ENCODE data around the gene DOCK1. TPM values are rescaled to one million over a fixed set of nuclear protein-coding genes. Genes with fewer than 3 reads are reported as not detected.

Gene DOCK1
- total RNA-seq, 2 experiments from 2014 or later = 0.13 TPM; not detected in 1

GRCh38 chr10:126997801-126998590, 92.8 kb downstream of the DOCK1 start:
- CTCF ChIA-PET = interaction anchor here (0.5 kb wide), 1 partner anchor 1130 kb away, joined by 3 read pairs; no protein-coding TSS in a partner anchor
- Mint-ChIP-seq H3K9me3 (peaks cover 22% of the 10 kb centered on the region), H3K27me3 (no peaks in the 10 kb centered on the region), H3K27ac (no peak overlapping the region), H3K4me3 (no peak overlapping the region), H3K4me1 (no peaks in the 10 kb centered on the region), H3K36me3 (ENCODE audit: low read depth) (no peaks in the 10 kb centered on the region)
- POLR2A ChIA-PET = no interaction called here
- no peak for DNase-seq

- ChIA-PET CTCF (no interaction called here), POLR2A (no interaction called here)
- Mint-ChIP-seq H3K27me3 (no peaks in the 10 kb centered on the region), H3K4me1 (no peaks in the 10 kb centered on the region), H3K9me3 (peaks cover 15% of the 10 kb centered on the region), H3K27ac (no peak overlapping the region), H3K36me3 (ENCODE audit: low read depth) (no peaks in the 10 kb centered on the region), H3K4me3 (no peak overlapping the region)
- DNase-seq = no peak
These were observed 95.4 kb downstream of the DOCK1 start for GRCh38 chr10:127000598-127000997.

- no peaks in the 10 kb centered on the region for H3K36me3 Mint-ChIP-seq (ENCODE audit: low read depth)
- H3K9me3 Mint-ChIP-seq = peaks cover 9% of the 10 kb centered on the region
- CTCF ChIA-PET = no interaction called here
- no peak for DNase-seq
- no peak overlapping the region for H3K4me3 Mint-ChIP-seq
- H3K27me3 Mint-ChIP-seq = no peaks in the 10 kb centered on the region
- no peak overlapping the region for H3K27ac Mint-ChIP-seq
- H3K4me1 Mint-ChIP-seq = no peaks in the 10 kb centered on the region
- POLR2A ChIA-PET = no interaction called here
These were observed 97.9 kb downstream of the DOCK1 start for GRCh38 chr10:127003032-127003685.

- ChIA-PET CTCF (no interaction called here), POLR2A (no interaction called here)
- no peaks in the 10 kb centered on the region for H3K27me3 Mint-ChIP-seq
These were observed 101.2 kb downstream of the DOCK1 start for GRCh38 chr10:127006453-127006852.

GRCh38 chr10:127009366-127009765, 104.1 kb downstream of the DOCK1 start:
- no peak for DNase-seq
- Mint-ChIP-seq H3K4me1 (no peaks in the 10 kb centered on the region), H3K9me3 (peaks cover 9% of the 10 kb centered on the region), H3K27ac (no peak overlapping the region), H3K27me3 (no peaks in the 10 kb centered on the region), H3K36me3 (ENCODE audit: low read depth) (no peaks in the 10 kb centered on the region), H3K4me3 (no peak overlapping the region)
- CTCF ChIA-PET = no interaction called here
- POLR2A ChIA-PET = no interaction called here

More at GRCh38 chr10:127006453-127006852, 101.2 kb downstream of the DOCK1 start:
- Mint-ChIP-seq H3K27ac (no peak overlapping the region), H3K4me3 (no peak overlapping the region), H3K36me3 (ENCODE audit: low read depth) (no peaks in the 10 kb centered on the region), H3K9me3 (peaks cover 8% of the 10 kb centered on the region), H3K4me1 (no peaks in the 10 kb centered on the region)
- no peak for DNase-seq

GRCh38 chr10:127011174-127011573, 105.9 kb downstream of the DOCK1 start:
- Mint-ChIP-seq H3K4me3 (no peak overlapping the region), H3K27me3 (no peaks in the 10 kb centered on the region), H3K27ac (no peak overlapping the region), H3K4me1 (no peaks in the 10 kb centered on the region), H3K9me3 (peaks cover 7% of the 10 kb centered on the region), H3K36me3 (ENCODE audit: low read depth) (no peaks in the 10 kb centered on the region)
- ChIA-PET POLR2A (no interaction called here), CTCF (no interaction called here)
- no peak for DNase-seq

GRCh38 chr10:127012071-127012768, 107.0 kb downstream of the DOCK1 start:
- H3K36me3 Mint-ChIP-seq (ENCODE audit: low read depth) = no peaks in the 10 kb centered on the region
- no peak for DNase-seq
- H3K4me1 Mint-ChIP-seq = no peaks in the 10 kb centered on the region
- ChIA-PET CTCF (no interaction called here), POLR2A (no interaction called here)
- H3K27ac Mint-ChIP-seq = no peak overlapping the region
- H3K4me3 Mint-ChIP-seq = no peak overlapping the region
- peaks cover 7% of the 10 kb centered on the region for H3K9me3 Mint-ChIP-seq
- H3K27me3 Mint-ChIP-seq = no peaks in the 10 kb centered on the region

- H3K27me3 Mint-ChIP-seq = no peaks in the 10 kb centered on the region
- H3K36me3 Mint-ChIP-seq (ENCODE audit: low read depth) = no peaks in the 10 kb centered on the region
- no peak overlapping the region for H3K4me3 Mint-ChIP-seq
- peaks cover 7% of the 10 kb centered on the region for H3K9me3 Mint-ChIP-seq
- no peak for DNase-seq
- ChIA-PET CTCF (no interaction called here), POLR2A (no interaction called here)
- H3K4me1 Mint-ChIP-seq = no peaks in the 10 kb centered on the region
- H3K27ac Mint-ChIP-seq = no peak overlapping the region
These were observed 107.5 kb downstream of the DOCK1 start for GRCh38 chr10:127012769-127013152.

GRCh38 chr10:127013211-127013656, 108.0 kb downstream of the DOCK1 start:
- no peak overlapping the region for H3K4me3 Mint-ChIP-seq
- DNase-seq = no peak
- H3K27ac Mint-ChIP-seq = no peak overlapping the region
- no peaks in the 10 kb centered on the region for H3K36me3 Mint-ChIP-seq (ENCODE audit: low read depth)
- ChIA-PET POLR2A (no interaction called here), CTCF (no interaction called here)
- peaks cover 7% of the 10 kb centered on the region for H3K9me3 Mint-ChIP-seq
- H3K27me3 Mint-ChIP-seq = no peaks in the 10 kb centered on the region
- no peaks in the 10 kb centered on the region for H3K4me1 Mint-ChIP-seq

- POLR2A ChIA-PET = no interaction called here
- CTCF ChIA-PET = no interaction called here
- Mint-ChIP-seq H3K27ac (no peak overlapping the region), H3K36me3 (ENCODE audit: low read depth) (no peaks in the 10 kb centered on the region), H3K4me1 (no peaks in the 10 kb centered on the region), H3K9me3 (peaks cover 5% of the 10 kb centered on the region), H3K27me3 (no peaks in the 10 kb centered on the region), H3K4me3 (no peak overlapping the region)
- no peak for DNase-seq
These were observed 108.7 kb downstream of the DOCK1 start for GRCh38 chr10:127013691-127014473.

- Mint-ChIP-seq H3K27ac (no peak overlapping the region), H3K36me3 (ENCODE audit: low read depth) (no peaks in the 10 kb centered on the region), H3K9me3 (peaks cover 5% of the 10 kb centered on the region), H3K4me3 (no peak overlapping the region), H3K27me3 (no peaks in the 10 kb centered on the region), H3K4me1 (no peaks in the 10 kb centered on the region)
- POLR2A ChIA-PET = no interaction called here
- DNase-seq = no peak
- CTCF ChIA-PET = no interaction called here
These were observed 109.4 kb downstream of the DOCK1 start for GRCh38 chr10:127014671-127015070.

GRCh38 chr10:127015373-127015772, 110.1 kb downstream of the DOCK1 start:
- Mint-ChIP-seq H3K4me3 (no peak overlapping the region), H3K36me3 (ENCODE audit: low read depth) (no peaks in the 10 kb centered on the region), H3K4me1 (no peaks in the 10 kb centered on the region), H3K27ac (no peak overlapping the region), H3K9me3 (peaks cover 5% of the 10 kb centered on the region), H3K27me3 (no peaks in the 10 kb centered on the region)
- no peak for DNase-seq
- ChIA-PET CTCF (no interaction called here), POLR2A (no interaction called here)

GRCh38 chr10:127016331-127016730, 111.1 kb downstream of the DOCK1 start:
- CTCF ChIA-PET = no interaction called here
- Mint-ChIP-seq H3K27me3 (no peaks in the 10 kb centered on the region), H3K27ac (no peak overlapping the region), H3K36me3 (ENCODE audit: low read depth) (no peaks in the 10 kb centered on the region), H3K9me3 (peaks cover 5% of the 10 kb centered on the region), H3K4me3 (no peak overlapping the region), H3K4me1 (no peaks in the 10 kb centered on the region)
- POLR2A ChIA-PET = no interaction called here
- DNase-seq = no peak
